ENCODE results near the gene TGM1. TPM values are rescaled to one million over a fixed set of nuclear protein-coding genes. Genes with fewer than 3 reads are reported as not detected.

TGM1 gene
- total RNA-seq, 2 donors from 2014 or later, result 0.40 to 3.9 TPM

DNA sequence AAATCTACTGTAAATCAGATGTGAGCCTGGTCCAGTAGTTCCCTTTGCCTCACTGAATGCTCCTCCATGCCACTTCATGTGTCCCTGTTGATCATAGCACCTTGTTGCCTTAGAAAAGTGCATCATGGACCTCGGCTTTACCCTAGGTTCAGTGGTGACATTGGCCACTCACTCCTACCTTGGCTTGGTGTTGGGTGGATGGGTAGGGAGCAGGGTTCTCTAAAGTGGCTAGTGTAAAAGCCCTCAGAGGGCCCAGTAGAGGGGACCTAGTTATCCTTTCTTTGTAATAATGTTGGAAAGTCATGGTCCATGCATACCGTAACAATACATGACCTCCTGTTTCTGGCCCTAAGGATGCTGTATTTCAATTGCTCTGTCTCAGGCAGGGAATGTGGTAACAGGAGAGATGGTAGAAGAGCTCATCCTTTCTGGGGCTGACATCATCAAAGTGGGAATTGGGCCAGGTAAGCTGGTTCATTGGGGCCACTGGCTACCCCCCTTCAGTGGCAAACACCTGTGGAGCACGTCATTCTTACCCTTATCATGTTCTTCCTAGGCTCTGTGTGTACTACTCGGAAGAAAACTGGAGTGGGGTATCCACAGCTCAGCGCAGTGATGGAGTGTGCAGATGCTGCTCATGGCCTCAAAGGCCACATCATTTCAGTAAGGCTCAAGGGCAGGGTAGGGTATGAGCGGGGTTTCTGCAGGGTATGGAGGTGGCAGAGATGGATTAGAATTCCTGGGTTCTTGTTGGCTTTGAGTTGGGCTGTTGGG, 26.1 kb downstream of the TGM1 start:
- no peak for DNase-seq
- TF ChIP-seq, protein P1, sequence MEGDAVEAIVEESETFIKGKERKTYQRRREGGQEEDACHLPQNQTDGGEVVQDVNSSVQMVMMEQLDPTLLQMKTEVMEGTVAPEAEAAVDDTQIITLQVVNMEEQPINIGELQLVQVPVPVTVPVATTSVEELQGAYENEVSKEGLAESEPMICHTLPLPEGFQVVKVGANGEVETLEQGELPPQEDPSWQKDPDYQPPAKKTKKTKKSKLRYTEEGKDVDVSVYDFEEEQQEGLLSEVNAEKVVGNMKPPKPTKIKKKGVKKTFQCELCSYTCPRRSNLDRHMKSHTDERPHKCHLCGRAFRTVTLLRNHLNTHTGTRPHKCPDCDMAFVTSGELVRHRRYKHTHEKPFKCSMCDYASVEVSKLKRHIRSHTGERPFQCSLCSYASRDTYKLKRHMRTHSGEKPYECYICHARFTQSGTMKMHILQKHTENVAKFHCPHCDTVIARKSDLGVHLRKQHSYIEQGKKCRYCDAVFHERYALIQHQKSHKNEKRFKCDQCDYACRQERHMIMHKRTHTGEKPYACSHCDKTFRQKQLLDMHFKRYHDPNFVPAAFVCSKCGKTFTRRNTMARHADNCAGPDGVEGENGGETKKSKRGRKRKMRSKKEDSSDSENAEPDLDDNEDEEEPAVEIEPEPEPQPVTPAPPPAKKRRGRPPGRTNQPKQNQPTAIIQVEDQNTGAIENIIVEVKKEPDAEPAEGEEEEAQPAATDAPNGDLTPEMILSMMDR (IDR thresholded peaks at IDR 0.05), result no peak
- H3K9me3 ChIP-seq, result no peaks in the 10 kb centered on the region
- no peaks in the 10 kb centered on the region for H3K27me3 ChIP-seq
- no peak overlapping the region for H3K9ac ChIP-seq (ENCODE audit: low read depth in 2 of 2, low read length in 2 of 2)
- no peak overlapping the region for H3K27ac ChIP-seq
- intact Hi-C loops (cut with DNase I), result no loop called here
- H3K4me1 ChIP-seq, result peaks cover 11% of the 10 kb centered on the region
- H3K4me3 ChIP-seq, result no peak overlapping the region
- H3K36me3 ChIP-seq, result no peaks in the 10 kb centered on the region

DNA sequence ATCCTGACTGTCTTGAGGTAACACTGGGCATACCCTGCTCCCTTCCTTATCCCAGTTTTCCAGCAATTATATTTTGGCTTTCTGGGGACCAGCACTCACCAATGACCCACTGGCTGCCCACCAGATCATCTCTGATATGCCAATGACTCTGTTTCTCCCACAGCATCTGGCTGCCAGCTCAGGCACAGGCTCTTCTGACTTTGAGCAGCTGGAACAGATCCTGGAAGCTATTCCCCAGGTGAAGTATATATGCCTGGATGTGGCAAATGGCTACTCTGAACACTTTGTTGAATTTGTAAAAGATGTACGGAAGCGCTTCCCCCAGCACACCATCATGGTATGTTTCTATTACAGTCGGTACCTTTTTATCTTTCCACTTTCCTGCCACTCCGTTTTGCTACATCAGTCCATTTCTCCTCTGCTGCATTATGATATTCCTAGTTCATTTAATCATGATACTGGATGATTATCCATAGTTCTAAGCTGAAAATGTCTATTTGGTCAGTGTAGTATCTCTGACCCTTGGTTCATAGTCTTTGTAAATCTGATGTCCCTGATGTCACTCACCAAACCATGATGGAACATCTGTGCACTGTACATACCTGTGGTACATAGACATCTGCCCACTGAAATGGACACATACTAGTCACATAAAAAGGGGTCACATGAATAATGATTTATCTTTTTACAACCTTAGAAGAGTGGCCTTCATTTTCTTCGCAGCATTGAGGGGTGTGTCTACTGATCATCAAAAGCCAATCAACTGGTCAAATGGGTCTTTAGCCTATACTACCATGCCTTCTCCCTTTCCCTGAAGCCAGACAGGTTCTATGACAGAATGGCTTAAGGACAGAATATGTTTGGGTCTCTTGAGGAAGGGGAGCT, 26.9 kb downstream of the TGM1 start:
- Histone ChIP-seq H3K27me3 (no peaks in the 10 kb centered on the region), H3K4me1 (peaks cover 4% of the 10 kb centered on the region), H3K36me3 (no peaks in the 10 kb centered on the region), H3K27ac (no peak overlapping the region), H3K9me3 (no peaks in the 10 kb centered on the region), H3K9ac (ENCODE audit: low read depth in 2 of 2, low read length in 2 of 2) (no peak overlapping the region), H3K4me3 (no peak overlapping the region)
- intact Hi-C loops (cut with DNase I), result no loop called here
- no peak for DNase-seq
- TF ChIP-seq, protein P1 (IDR thresholded peaks at IDR 0.05), result no peak

DNA sequence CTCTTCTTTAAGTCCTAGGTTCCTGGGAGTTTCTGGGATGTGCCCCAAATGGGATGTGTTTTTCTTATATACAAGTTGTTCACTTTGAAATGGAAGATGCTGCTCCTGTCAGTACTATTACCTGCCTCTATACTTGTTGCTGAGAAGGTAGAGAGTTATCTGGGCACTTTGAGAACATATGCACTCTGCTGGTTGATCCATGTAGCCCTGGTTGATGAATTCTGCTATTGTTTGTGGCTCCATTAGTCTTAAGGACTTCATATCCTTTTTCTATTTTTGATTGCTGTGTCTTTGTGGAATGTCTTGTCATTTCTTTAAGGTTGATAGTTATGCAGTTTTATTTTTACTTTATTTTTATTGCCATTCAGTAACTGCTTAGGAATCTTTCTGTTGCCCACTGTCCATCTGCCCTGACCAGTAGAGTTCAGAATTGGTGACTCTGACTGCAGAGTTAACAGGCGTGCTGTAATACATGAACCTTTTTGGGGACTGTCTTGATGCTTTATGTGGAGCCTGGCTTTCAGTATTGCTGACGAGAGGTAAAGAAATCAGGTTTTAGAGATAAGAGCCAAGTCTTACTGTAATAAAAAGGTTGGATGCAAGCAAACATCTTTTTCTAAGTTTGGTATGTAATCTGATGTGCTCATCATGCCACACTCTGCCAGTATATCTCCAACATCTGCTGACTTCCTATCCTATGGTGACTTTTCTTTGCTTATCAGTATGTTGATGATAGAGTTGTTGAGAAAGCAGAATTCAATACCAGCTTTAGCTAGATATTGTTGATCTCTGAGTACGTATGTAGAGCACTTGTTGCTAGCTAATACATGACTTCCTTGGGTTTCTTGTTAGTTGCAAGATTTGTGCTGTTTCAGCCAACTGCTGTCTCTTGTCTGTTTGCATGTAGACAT, 28.6 kb downstream of the TGM1 start:
- intact Hi-C loops (cut with DNase I), result no loop called here

DNA sequence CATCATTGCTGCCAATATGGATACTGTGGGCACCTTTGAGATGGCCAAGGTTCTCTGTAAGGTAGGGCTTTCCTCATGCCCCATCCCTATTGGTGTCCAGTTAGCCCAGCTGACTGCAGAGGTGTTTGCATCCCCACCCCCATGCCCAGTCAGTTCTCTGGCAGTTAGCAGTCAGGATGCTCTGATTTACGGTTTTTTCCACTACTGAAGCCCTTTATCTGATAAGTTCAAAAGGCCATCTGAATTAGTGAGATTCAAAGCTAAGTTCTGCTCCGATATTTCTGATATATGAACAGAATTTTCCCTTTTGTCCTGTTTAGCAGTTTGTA, 29.5 kb downstream of the TGM1 start:
- no peaks in the 10 kb centered on the region for H3K4me1 ChIP-seq
- peak overlapping the region in 1 of 2 donors; percentile 98 for H3K9ac ChIP-seq (ENCODE audit: low read depth in 2 of 2, low read length in 2 of 2)
- H3K4me3 ChIP-seq, result peak overlapping the region; percentile 92
- intact Hi-C loops (cut with DNase I), result no loop called here
- no peak for DNase-seq
- H3K36me3 ChIP-seq, result no peaks in the 10 kb centered on the region
- no peaks in the 10 kb centered on the region for H3K9me3 ChIP-seq
- no peaks in the 10 kb centered on the region for H3K27me3 ChIP-seq
- TF ChIP-seq, protein P1 (IDR thresholded peaks at IDR 0.05), result no peak
- H3K27ac ChIP-seq, result no peak overlapping the region

More for the DNA sequence above, 28.6 kb downstream of the TGM1 start:
- Histone ChIP-seq H3K4me1 (no peaks in the 10 kb centered on the region), H3K27me3 (no peaks in the 10 kb centered on the region), H3K4me3 (no peak overlapping the region), H3K27ac (no peak overlapping the region), H3K9me3 (no peaks in the 10 kb centered on the region), H3K9ac (ENCODE audit: low read depth in 2 of 2, low read length in 2 of 2) (no peak overlapping the region), H3K36me3 (no peaks in the 10 kb centered on the region)
- DNase-seq, result no peak
- TF ChIP-seq, protein P1 (IDR thresholded peaks at IDR 0.05), result no peak
